Lower lobe of right lung (tissue), 2 donors: Measurements from ENCODE around the gene MAGI2. TPM values are rescaled to one million over a fixed set of nuclear protein-coding genes. Genes with fewer than 3 reads are reported as not detected.

Experiments used
- ATAC-seq, 2 donors: fragments of 200-7000 bp; cut with Tn5 transposase; one replicate each; pipeline ENCODE4 v1.9.1; 2020 to 2022; ENCODE audit warnings: mild to moderate bottlenecking in 2 of 2, moderate library complexity in 2 of 2
- DNase-seq: peaks from one replicate; pipeline ENCODE4 v3.0.0-alpha.2; 2020
- H3K27ac ChIP-seq: fragments of 200-600 bp; one replicate; pipeline ENCODE4 v1.8.0; 2022
- H3K27me3 ChIP-seq: fragments of 200-600 bp; one replicate; pipeline ENCODE4 v1.8.0; 2022; ENCODE audit warnings: low read depth
- H3K36me3 ChIP-seq: fragments of 200-600 bp; one replicate; pipeline ENCODE4 v1.8.0; 2022; ENCODE audit warnings: mild to moderate bottlenecking
- H3K4me1 ChIP-seq: fragments of 200-600 bp; one replicate; pipeline ENCODE4 v1.8.0; 2022
- H3K4me3 ChIP-seq: fragments of 200-600 bp; one replicate; pipeline ENCODE4 v1.8.0; 2022; ENCODE audit warnings: mild to moderate bottlenecking
- H3K9me3 ChIP-seq: fragments of 200-600 bp; one replicate; pipeline ENCODE4 v1.8.0; 2022
- intact Hi-C: fragments of 100-400 bp; cut with DNase I; formaldehyde crosslinking; loops from one replicate; pipeline ENCODE4 v1.11.0; 2022
- total RNA-seq: library from RNA; stranded (reverse); fragmentation: NEBNext Ultra II Directional; extraction: Animal tissue kit (Norgen Biotek cat#: 25700); gene quantifications from one replicate; pipeline ENCODE4 v1.2.1, GENCODE V29; 2021
- TF ChIP-seq, protein P1 (sequence below): fragments of 200-600 bp; IDR thresholded peaks from one replicate; pipeline ENCODE4 v1.8.0; 2022; ENCODE audit warnings: antibody characterized with exemption, mild to moderate bottlenecking
- donor health status: DM: no; HTN: yes; CAD: no; lungs with severe emphysema.

The MAGI2 gene
- total RNA-seq, 1 donor from 2014 or later = 15.3 TPM

DNA sequence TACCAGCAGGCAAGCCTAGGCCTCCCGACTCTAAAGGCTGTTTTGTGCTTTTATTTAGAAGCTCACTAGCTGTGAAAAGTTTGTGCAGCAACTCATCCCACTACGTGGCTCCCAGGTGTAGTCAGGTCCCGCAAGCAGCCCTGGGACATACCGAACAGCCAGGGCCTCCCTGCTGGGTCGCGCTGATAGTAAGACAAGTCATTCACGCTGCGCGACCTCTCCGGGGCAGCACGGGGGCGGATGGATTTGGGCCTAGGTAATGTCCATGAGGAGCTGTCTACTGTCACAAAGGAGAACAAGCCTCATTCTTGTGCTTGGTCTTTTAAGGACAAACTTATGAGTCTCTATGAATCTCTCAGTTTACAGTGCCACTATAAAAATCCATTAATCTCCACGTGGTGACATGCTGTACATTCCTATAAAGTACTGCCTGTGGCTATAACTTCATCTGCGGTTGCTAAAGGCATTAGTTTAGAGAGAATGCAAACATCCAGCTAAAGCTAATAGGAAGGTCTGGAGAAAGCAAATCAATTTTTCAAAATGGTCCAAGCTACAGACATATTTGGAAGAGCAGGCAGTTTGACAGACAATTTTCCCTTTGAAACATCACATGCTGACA lies 1108.1 kb downstream of the MAGI2 start:
- Histone ChIP-seq H3K27me3 (no peaks in the 10 kb centered on the region), H3K9me3 (no peaks in the 10 kb centered on the region), H3K4me1 (peaks cover 8% of the 10 kb centered on the region), H3K27ac (no peak overlapping the region), H3K36me3 (no peaks in the 10 kb centered on the region), H3K4me3 (no peak overlapping the region)
- TF ChIP-seq, protein P1, sequence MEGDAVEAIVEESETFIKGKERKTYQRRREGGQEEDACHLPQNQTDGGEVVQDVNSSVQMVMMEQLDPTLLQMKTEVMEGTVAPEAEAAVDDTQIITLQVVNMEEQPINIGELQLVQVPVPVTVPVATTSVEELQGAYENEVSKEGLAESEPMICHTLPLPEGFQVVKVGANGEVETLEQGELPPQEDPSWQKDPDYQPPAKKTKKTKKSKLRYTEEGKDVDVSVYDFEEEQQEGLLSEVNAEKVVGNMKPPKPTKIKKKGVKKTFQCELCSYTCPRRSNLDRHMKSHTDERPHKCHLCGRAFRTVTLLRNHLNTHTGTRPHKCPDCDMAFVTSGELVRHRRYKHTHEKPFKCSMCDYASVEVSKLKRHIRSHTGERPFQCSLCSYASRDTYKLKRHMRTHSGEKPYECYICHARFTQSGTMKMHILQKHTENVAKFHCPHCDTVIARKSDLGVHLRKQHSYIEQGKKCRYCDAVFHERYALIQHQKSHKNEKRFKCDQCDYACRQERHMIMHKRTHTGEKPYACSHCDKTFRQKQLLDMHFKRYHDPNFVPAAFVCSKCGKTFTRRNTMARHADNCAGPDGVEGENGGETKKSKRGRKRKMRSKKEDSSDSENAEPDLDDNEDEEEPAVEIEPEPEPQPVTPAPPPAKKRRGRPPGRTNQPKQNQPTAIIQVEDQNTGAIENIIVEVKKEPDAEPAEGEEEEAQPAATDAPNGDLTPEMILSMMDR = no peak
- ATAC-seq = peak in 1 of 2 donors; percentile 38
- intact Hi-C loops = no loop called here
- no peak for DNase-seq

GRCh38 chr7:78334426-78334825 lies 1119.0 kb downstream of the MAGI2 start:
- H3K9me3 ChIP-seq = no peaks in the 10 kb centered on the region
- H3K27me3 ChIP-seq = no peaks in the 10 kb centered on the region
- TF ChIP-seq, protein P1 = no peak
- H3K4me1 ChIP-seq = no peaks in the 10 kb centered on the region
- ATAC-seq (peak in 1 of 2 donors; percentile 18), DNase-seq (no peak)
- H3K27ac ChIP-seq = no peak overlapping the region
- intact Hi-C loops = no loop called here
- no peaks in the 10 kb centered on the region for H3K36me3 ChIP-seq
- H3K4me3 ChIP-seq = no peak overlapping the region

GRCh38 chr7:78333530-78334425 lies 1119.7 kb downstream of the MAGI2 start:
- Histone ChIP-seq H3K4me3 (no peak overlapping the region), H3K4me1 (no peaks in the 10 kb centered on the region), H3K27ac (no peak overlapping the region), H3K36me3 (no peaks in the 10 kb centered on the region), H3K27me3 (no peaks in the 10 kb centered on the region), H3K9me3 (no peaks in the 10 kb centered on the region)
- no peak for DNase-seq
- ATAC-seq = peak; percentile 67 to 75
- TF ChIP-seq, protein P1 = no peak
- intact Hi-C loops = no loop called here

DNA sequence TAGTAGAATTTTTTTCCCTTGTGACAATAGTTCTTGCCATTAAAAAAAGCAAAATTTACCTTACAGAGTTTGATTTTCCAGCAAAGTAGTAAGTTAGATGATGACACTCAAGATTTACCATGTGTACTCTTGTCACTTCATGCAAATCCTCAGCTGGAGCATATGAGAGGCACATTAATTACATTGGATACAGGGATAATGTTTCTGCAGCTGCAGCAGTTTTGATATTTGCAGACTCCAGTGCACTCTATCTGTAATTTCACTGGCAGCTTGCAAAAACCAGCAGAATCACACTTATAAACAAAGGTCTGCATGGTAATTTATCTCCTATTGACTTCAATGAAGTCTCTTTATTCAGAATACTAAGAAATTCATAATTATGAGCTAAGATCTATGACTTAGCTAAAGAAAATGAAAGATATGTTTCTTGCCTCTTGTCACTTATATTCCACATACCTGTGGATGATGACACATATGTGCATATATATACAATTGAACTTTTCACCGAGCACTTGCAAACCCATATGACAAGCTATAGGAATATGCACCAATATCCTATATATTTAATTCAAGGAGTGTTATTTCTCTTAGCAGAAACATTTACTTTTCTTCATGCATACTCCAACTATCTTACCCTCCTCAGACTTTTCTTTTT lies 1124.3 kb downstream of the MAGI2 start:
- no peak overlapping the region for H3K27ac ChIP-seq
- intact Hi-C loops = no loop called here
- H3K36me3 ChIP-seq = no peaks in the 10 kb centered on the region
- no peak overlapping the region for H3K4me3 ChIP-seq
- no peaks in the 10 kb centered on the region for H3K9me3 ChIP-seq
- ATAC-seq (no peak), DNase-seq (no peak)
- TF ChIP-seq, protein P1 = no peak
- H3K27me3 ChIP-seq = no peaks in the 10 kb centered on the region
- H3K4me1 ChIP-seq = no peaks in the 10 kb centered on the region

GRCh38 chr7:78327718-78328117 lies 1125.7 kb downstream of the MAGI2 start:
- TF ChIP-seq, protein P1 = no peak
- H3K36me3 ChIP-seq = no peaks in the 10 kb centered on the region
- H3K4me1 ChIP-seq = no peaks in the 10 kb centered on the region
- intact Hi-C loops = no loop called here
- no peak overlapping the region for H3K27ac ChIP-seq
- no peaks in the 10 kb centered on the region for H3K27me3 ChIP-seq
- ATAC-seq = no peak
- DNase-seq = no peak
- H3K4me3 ChIP-seq = no peak overlapping the region
- no peaks in the 10 kb centered on the region for H3K9me3 ChIP-seq
